Endothelial cell of umbilical vein (primary cell): ENCODE measurements around the gene GRID2. TPM values are rescaled to one million over a fixed set of nuclear protein-coding genes. Genes with fewer than 3 reads are reported as not detected.

ENCODE experiments used
- BruUV-seq: library from RNA; stranded (reverse); fragments of 400-500 nt; replicated peaks from 2 replicates; lab custom pipeline; 2021; lab: Mats Ljungman, UMichigan
- CTCF ChIA-PET: fragments of 300-600, 350-600 bp; sonication (Branson Sonifier 250); formaldehyde crosslinking; loops from one replicate; lab custom pipeline; 2021; ENCODE audit warnings: antibody characterized with exemption, inconsistent platforms; lab: Charles Lee
- POLR2A ChIA-PET: fragments of 300-600, 350-600 bp; sonication (Branson Sonifier 250); formaldehyde crosslinking; loops from one replicate; lab custom pipeline; 2021; ENCODE audit warnings: antibody characterized with exemption, inconsistent platforms; lab: Charles Lee
- DNase-seq: peaks from one replicate; pipeline ENCODE4 v3.0.0-alpha.2; 2011; ENCODE audit warnings: low read depth, low spot score
- FAIRE-seq: peaks from 2 replicates; lab custom pipeline; 2011; peaks lifted over from hg19 to GRCh38; lab: Jason Lieb, UNC
- H2AFZ ChIP-seq: 2 replicates; pipeline ENCODE4 v1.6.0; 2012; ENCODE audit warnings: low read depth, low read length, control low read depth, inconsistent platforms
- H3K27ac ChIP-seq: 2 replicates; pipeline ENCODE4 v1.5.1; 2011; ENCODE audit warnings: low read depth, mild to moderate bottlenecking, control low read depth, low read length, moderate library complexity; ENCODE audit not compliant: insufficient read depth
- H3K27me3 ChIP-seq, 2 experiments: 2 replicates each; pipeline versions ENCODE4 v1.6.0 to v1.6.1; 2011; ENCODE audit warnings: low read length in 2 of 2, mixed read lengths in 1 of 2; ENCODE audit not compliant: control insufficient read depth in 2 of 2, insufficient read depth in 2 of 2
- H3K36me3 ChIP-seq, 2 experiments: 2 replicates in 1 of 2; 3 replicates in 1 of 2; pipeline ENCODE4 v1.5.1; 2011; ENCODE audit warnings: low read length in 2 of 2, mild to moderate bottlenecking in 1 of 2, moderate library complexity in 1 of 2; ENCODE audit not compliant: control insufficient read depth in 2 of 2, insufficient read depth in 2 of 2; ENCODE audit errors: extremely low read depth in 1 of 2
- H3K4me1 ChIP-seq: 3 replicates; pipeline ENCODE4 v1.5.1; 2011; ENCODE audit warnings: mild to moderate bottlenecking, low read length; ENCODE audit not compliant: control insufficient read depth, insufficient read depth; ENCODE audit errors: extremely low read depth
- H3K4me2 ChIP-seq: 2 replicates; pipeline ENCODE4 v1.6.1; 2011; ENCODE audit warnings: low read length, control low read depth, mixed read lengths; ENCODE audit not compliant: insufficient read depth
- H3K4me3 ChIP-seq, 3 experiments: fragments of 200-600 bp in 1 of 3; sonication (generic), shearing (Covaris generic) in 1 of 3; replicated peaks in 1 of 3; 2 replicates each; pipeline ENCODE4 v1.5.1; 2011 to 2016; ENCODE audit warnings: control low read depth in 3 of 3, low read length in 3 of 3, mild to moderate bottlenecking in 2 of 3, inconsistent platforms in 1 of 3, low read depth in 1 of 3, moderate library complexity in 1 of 3; ENCODE audit not compliant: insufficient read depth in 1 of 3
- H3K79me2 ChIP-seq: 2 replicates; pipeline ENCODE4 v1.6.0; 2012; ENCODE audit warnings: low read length, inconsistent platforms; ENCODE audit not compliant: control insufficient read depth, insufficient read depth
- H3K9ac ChIP-seq: replicated peaks from 2 replicates; pipeline ENCODE3; 2011; ENCODE audit warnings: low read length, control low read depth; ENCODE audit not compliant: insufficient read depth; ENCODE audit errors: extremely low read depth
- H3K9me1 ChIP-seq: replicated peaks from 3 replicates; pipeline ENCODE4 v1.6.0; 2011; ENCODE audit warnings: mild to moderate bottlenecking, low read length; ENCODE audit not compliant: control insufficient read depth, insufficient read depth; ENCODE audit errors: extremely low read depth
- H3K9me3 ChIP-seq: replicated peaks from 2 replicates; pipeline ENCODE4 v1.5.1; 2012; ENCODE audit warnings: low read length, inconsistent platforms; ENCODE audit not compliant: control insufficient read depth, insufficient read depth
- H4K20me1 ChIP-seq: replicated peaks from 2 replicates; pipeline ENCODE3; 2011; ENCODE audit warnings: mild to moderate bottlenecking, low read length; ENCODE audit not compliant: control insufficient read depth, insufficient read depth; ENCODE audit errors: extremely low read depth
- CTCF ChIP-seq, 2 donors: IDR thresholded peaks; 1 replicate in 1 of 2; 2 replicates in 1 of 2; pipeline ENCODE4 v1.5.1; 2011; ENCODE audit warnings: low read length in 2 of 2, mild to moderate bottlenecking in 2 of 2, moderate library complexity in 2 of 2, control low read depth in 1 of 2, inconsistent platforms in 1 of 2, low read depth in 1 of 2; ENCODE audit not compliant: insufficient read depth in 1 of 2; ENCODE audit errors: extremely low read depth in 1 of 2
- EZH2 ChIP-seq: IDR thresholded peaks from 2 replicates; pipeline ENCODE4 v1.6.1; 2012; ENCODE audit warnings: borderline replicate concordance, low read depth, mild to moderate bottlenecking, moderate library complexity, low read length, inconsistent platforms; ENCODE audit not compliant: severe bottlenecking
- FOS ChIP-seq: IDR thresholded peaks from 2 replicates; pipeline ENCODE4 v1.6.1; 2011; ENCODE audit warnings: mild to moderate bottlenecking, low read length, moderate library complexity, borderline replicate concordance; ENCODE audit not compliant: insufficient read depth
- GATA2 ChIP-seq: IDR thresholded peaks from 2 replicates; pipeline ENCODE4 v1.7.0; 2011; ENCODE audit warnings: low read depth, mild to moderate bottlenecking, moderate library complexity, mixed read lengths, low read length; ENCODE audit not compliant: insufficient read length, insufficient read depth
- JUN ChIP-seq: IDR thresholded peaks from 2 replicates; pipeline ENCODE4 v1.6.1; 2011; ENCODE audit warnings: borderline replicate concordance, low read depth; ENCODE audit not compliant: insufficient read length, insufficient read depth
- MYC ChIP-seq: IDR thresholded peaks from one replicate; pipeline ENCODE4 v1.6.1; 2011; ENCODE audit warnings: mild to moderate bottlenecking, low read depth, low read length
- POLR2A ChIP-seq: IDR thresholded peaks from 2 replicates; pipeline ENCODE4 v1.6.1; 2012; ENCODE audit warnings: low read depth, mild to moderate bottlenecking, control low read depth, low read length
- POLR2AphosphoS5 ChIP-seq: IDR thresholded peaks from 2 replicates; pipeline ENCODE4 v1.6.1; 2012; ENCODE audit warnings: low read depth, mild to moderate bottlenecking, control low read depth, low read length, moderate library complexity; ENCODE audit not compliant: insufficient read depth
- dilution Hi-C: fragments of 300-500 bp; cut with MboI; formaldehyde crosslinking; loops from one replicate; pipeline ENCODE4 v1.15.0; 2019; ENCODE audit warnings: low sequenced_read_pairs; ENCODE audit not compliant: extremely low pct_ligation_motif_present
- intact Hi-C: fragments of 100-400 bp; cut with micrococcal nuclease; formaldehyde crosslinking; loops from one replicate; pipeline ENCODE4 v1.10.0; 2022
- polyA plus RNA-seq, 4 experiments: library from polyadenylated mRNA; depleted of rRNA in 3 of 4; stranded (reverse) in 3 of 4; unstranded in 1 of 4; fragments of >200 nt; gene quantifications; 2 replicates each; pipeline versions ENCODE4 v1.2.1 to v1.2.3, GENCODE V29; 2011 to 2012; ENCODE audit warnings: missing spikeins in 1 of 4
- total RNA-seq: library from RNA; stranded (reverse); gene quantifications from 2 replicates; pipeline ENCODE4 v1.2.3, GENCODE V29; 2021
- TF ChIP-seq, protein P1 (sequence below): IDR thresholded peaks from 2 replicates; pipeline ENCODE4 v1.6.1; 2011; ENCODE audit not compliant: insufficient read depth, insufficient read length

The GRID2 gene
- total and polyA plus RNA-seq, 2 donors (not counting 3 experiments of a cell fraction or from before 2014, with no cell fraction given): not detected

GRCh38 chr4:93777081-93777460 lies 1473.3 kb downstream of the GRID2 start:
- Histone ChIP-seq H3K9me1 (no peaks in the 10 kb centered on the region), H3K79me2 (no peaks in the 10 kb centered on the region), H3K36me3 (no peaks in the 10 kb centered on the region), H2AFZ (no peak overlapping the region), H3K4me3 (no peak overlapping the region), H3K4me1 (no peaks in the 10 kb centered on the region), H3K9ac (no peak overlapping the region), H3K4me2 (no peak overlapping the region), H4K20me1 (no peaks in the 10 kb centered on the region), H3K27ac (no peak overlapping the region), H3K27me3 (no peaks in the 10 kb centered on the region), H3K9me3 (no peaks in the 10 kb centered on the region)
- dilution Hi-C loops (no loop called here), intact Hi-C loops (no loop called here)
- no peak for TF ChIP-seq EZH2
- no peak for TF ChIP-seq FOS
- TF ChIP-seq, protein P1, sequence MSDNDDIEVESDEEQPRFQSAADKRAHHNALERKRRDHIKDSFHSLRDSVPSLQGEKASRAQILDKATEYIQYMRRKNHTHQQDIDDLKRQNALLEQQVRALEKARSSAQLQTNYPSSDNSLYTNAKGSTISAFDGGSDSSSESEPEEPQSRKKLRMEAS: no peak
- TF ChIP-seq POLR2AphosphoS5: no peak
- TF ChIP-seq CTCF (IDR thresholded peaks at IDR 0.05; ENCODE audit: extremely low read depth in 1 of 2, insufficient read depth in 1 of 2, low read depth in 1 of 2, low read length in 2 of 2): no peak
- no peak for TF ChIP-seq MYC
- TF ChIP-seq POLR2A: no peak
- TF ChIP-seq GATA2: no peak
- no peak for TF ChIP-seq JUN
- POLR2A ChIA-PET: no interaction called here
- BruUV-seq: no TSS peak
- no peak for DNase-seq
- CTCF ChIA-PET: interaction anchor here (1.3 kb wide), 1 partner anchor 9 kb away, joined by 3 read pairs; no protein-coding TSS in a partner anchor
- no peak for FAIRE-seq
